SKM-1 (cell line): ENCODE measurements around the gene NKD1.

Experiments
- DNase-seq: peaks from one replicate; lab custom pipeline; 2025; ENCODE audit not compliant: unreplicated experiment; lab: John Stamatoyannopoulos, UW

NKD1 gene

GRCh38 chr16:50597563-50598255, 49.5 kb downstream of the NKD1 start:
- no peak for DNase-seq

GRCh38 chr16:50598256-50598894, 50.2 kb downstream of the NKD1 start:
- no peak for DNase-seq

DNA sequence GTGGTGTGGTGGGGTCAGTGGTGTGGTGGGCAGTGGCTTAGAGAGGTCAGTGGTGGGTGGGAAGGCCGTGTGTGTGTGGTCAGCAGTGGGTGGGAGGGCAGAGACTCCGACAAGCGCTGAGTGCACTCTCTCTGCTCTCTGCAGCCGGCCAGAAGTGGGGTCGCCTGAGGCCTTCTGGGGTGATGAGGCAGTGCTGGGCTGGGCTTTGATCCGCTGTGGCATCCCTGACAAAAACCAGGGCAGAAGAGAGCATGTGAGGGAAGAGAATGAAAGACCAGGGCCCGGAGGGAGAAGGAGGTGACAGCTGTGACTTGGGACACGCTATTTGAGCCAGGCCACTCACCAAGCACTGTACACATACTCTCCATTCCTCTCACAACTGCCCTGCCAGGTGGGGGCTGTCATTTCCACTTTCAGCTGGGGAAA, 50.8 kb downstream of the NKD1 start:
- DNase-seq, result no peak

DNA sequence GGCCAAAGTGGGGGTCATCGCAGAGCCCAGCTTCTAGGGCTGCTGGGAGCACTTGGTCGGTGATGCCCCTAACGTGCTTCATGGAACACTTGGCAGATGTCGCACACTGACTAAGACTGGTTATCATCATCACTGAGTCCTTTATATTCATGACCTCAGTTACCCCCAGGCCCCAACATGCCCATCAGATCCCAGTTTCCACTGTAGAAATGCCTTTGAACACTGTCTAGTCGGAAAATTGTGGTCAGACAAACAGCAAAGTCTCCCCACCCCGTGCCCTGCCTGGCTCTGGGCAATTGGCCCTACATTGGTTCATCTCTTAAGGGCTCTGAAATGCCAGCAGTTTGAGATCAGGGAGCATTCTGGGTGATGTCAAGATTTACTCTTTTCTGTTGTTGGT, 51.3 kb downstream of the NKD1 start:
- DNase-seq, result no peak

DNA sequence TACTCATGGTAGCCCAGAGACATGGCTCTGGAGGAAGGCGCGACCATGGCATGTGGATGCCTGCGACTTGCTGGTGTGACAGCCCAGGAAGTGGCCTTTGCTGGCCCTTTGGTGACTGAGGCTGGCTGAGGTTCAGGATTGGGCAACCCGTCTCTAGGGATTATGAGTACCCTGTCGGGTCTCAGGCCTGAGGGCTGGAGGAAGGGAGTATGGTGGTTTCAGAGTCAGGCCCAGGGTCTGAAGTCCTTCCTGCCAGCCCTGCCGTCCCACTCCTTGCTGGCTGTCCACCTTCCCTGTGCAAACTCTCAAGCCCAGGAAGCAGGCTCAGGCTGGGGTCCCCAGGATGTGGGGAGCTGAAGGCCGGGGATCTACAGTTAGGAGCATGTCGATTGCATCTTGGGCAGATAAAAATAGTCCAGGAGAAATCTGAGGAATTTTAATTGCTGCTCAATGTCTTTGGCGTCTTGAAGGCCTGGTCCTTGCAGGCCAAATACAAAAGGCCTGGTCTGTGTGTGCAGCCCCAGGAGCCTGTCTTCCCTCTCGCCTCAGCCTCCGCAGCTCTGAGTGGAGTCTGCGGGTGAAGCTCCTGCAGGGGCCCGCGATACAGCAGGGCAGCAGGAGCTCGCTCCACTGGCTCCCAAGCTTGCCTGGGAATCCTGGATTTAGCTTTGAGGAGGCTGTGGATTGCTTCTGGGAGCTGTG, 52.5 kb downstream of the NKD1 start:
- peak; percentile 36 for DNase-seq

- DNase-seq, result no peak
These were observed 53.1 kb downstream of the NKD1 start for GRCh38 chr16:50601341-50601740.

GRCh38 chr16:50602126-50602525, 53.9 kb downstream of the NKD1 start:
- no peak for DNase-seq

- no peak for DNase-seq
These were observed 54.5 kb downstream of the NKD1 start for GRCh38 chr16:50602531-50603205.

DNA sequence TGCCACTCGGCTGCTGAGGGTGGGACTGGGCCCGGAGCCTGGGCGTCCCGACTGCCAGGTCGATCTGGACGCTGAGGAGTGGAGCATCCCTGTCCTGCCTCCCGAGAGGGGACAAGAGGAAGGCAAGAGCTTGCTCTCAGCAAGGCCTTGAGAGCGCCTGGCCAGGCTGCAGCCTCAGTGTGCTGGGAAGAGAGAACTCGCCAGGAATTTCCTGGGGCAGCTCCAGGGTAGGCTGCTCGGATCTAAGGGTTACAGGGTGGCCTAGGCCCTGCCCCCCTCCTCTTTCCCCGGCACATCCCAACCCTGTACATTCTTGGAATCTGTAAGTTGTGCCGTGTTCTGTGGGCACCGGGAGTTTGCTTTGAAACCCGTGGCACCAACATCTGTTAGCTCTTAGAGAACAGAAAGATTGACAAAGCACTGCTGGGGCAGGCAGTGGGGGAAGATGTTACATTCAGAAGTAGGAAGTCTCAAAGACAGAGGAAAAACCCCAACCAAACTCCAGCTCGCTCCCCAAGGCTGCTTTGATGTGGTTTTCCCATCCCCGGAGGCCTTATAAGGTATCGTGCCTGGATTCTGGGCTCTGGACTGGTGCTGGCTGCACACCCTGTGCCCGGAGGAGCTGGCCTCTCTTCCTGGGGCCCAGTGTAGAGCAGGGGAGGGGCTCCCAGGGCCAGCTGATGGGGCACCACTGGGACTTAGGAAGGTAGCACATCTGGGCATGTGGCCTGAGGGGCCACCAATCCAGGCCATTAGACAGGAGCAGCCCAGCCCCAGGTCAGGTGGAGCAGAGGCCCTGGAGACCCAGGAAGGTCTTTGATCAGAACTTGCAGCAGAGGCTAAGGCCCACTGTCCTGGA, 55.2 kb downstream of the NKD1 start:
- no peak for DNase-seq

GRCh38 chr16:50604065-50604418, 55.8 kb downstream of the NKD1 start:
- no peak for DNase-seq

DNA sequence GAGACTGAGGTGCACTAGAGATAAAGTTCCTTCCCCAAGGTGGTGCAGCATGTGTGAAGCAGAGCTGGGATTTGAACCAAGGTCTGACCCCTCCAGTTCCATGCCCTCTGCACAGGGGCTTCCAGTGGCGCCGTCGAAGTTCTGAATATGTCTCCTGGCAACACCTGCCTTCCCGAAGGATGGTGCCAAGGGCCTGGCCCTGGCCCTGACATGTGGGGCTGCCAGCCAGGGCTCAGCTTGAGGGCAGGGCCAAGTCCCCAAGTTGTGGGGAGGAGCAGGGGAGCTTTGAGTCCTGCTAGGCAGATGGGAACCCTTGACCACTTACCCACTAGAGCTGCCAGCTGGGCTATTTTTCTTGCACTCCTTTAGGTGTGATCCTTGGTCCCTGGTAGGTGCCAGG, 56.4 kb downstream of the NKD1 start:
- DNase-seq, result no peak

GRCh38 chr16:50605733-50606430, 57.7 kb downstream of the NKD1 start:
- DNase-seq, result no peak

- DNase-seq, result no peak
These were observed 58.3 kb downstream of the NKD1 start for GRCh38 chr16:50606431-50607050.

DNA sequence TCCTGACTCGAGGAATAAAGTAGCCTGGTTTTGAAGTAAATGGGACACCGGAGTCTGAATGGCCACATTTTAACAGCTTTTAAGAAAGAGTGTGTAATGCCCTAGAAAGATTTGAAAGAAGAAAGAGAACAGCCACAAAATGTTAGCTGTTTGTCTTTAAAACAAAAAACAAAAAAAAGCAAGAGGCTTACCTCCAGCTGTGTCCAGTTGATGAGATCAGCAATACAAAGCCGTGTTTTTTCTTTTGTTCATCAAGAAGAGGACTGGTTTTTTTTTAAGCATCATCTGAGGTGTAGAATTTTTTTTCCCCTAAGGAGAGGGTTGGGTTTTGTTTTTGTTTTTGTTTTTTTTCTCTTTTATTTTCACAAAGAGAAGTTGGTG, 58.8 kb downstream of the NKD1 start:
- no peak for DNase-seq

DNA sequence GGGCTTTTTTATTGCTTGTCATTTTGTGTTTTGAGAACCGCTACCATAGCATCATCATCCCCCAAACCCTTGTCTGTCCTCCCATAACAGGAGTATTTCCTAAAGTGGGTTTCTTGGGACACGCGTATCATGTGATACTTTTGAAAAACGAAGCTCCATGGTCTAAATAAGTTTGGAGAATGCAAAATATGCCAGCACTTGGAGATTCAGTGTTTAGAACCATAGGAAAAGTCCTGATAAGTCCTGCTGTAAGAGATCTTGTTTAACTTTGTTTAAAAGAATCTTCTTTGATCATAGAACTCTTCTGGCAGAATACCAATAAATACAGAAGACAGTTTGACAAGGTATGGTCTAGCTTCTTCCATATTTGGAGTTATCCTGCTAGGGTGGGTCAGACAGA, 59.3 kb downstream of the NKD1 start:
- no peak for DNase-seq

DNA sequence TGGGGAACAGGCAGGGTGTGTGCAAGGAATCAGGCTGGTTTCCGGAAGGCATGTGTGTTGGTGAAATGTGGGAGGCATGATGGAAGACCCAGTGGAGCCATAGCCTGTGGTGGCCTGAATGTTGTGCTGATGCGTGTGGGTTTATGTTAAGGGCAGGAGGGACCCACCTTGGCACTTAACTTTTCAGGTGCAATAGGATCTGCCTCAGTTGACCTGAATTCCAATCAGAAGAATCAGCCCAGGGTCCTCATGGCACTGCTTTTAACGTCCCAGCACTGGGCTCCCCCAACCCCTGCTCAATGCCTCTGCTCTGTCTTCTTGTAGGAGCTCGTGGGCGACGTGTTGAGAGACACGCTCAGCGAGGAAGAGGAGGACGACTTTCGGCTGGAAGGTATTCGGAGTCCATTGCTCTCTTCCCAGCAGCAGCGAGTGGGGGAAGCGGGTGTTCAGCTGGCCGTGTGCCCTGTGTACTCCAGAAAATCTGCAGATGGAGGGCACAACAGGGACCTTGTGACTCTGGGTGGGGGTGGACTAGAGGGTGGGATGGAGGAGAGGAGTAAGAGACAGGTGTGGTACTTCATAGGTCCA, 59.9 kb downstream of the NKD1 start:
- no peak for DNase-seq

- DNase-seq, result no peak
These were observed 60.9 kb downstream of the NKD1 start for GRCh38 chr16:50609049-50609448.

DNA sequence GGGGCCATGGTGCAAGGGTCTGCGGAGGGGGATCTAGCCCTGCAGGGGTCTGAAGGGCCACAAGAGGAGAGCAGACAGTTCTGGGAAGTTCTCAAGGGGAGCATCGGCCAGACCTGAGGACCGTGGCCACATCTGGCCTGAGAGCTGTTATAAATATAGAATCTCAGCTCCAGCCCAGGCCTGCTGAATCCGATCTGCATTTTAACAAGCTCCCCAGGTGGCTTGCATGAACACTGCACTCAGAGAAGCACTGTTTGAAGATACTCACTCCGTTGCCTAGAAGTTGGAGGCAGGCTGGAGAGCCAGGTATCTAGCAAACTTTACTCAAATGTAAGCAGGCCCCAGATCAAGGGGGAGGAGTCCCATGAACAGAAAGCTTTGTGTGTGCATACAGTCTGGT, 61.3 kb downstream of the NKD1 start:
- no peak for DNase-seq
